Measurements from ENCODE around the gene PTPN23. TPM values are rescaled to one million over a fixed set of nuclear protein-coding genes. Genes with fewer than 3 reads are reported as not detected.

PTPN23 gene
- total RNA-seq, 1 donor from 2014 or later, result 40.3 TPM

DNA sequence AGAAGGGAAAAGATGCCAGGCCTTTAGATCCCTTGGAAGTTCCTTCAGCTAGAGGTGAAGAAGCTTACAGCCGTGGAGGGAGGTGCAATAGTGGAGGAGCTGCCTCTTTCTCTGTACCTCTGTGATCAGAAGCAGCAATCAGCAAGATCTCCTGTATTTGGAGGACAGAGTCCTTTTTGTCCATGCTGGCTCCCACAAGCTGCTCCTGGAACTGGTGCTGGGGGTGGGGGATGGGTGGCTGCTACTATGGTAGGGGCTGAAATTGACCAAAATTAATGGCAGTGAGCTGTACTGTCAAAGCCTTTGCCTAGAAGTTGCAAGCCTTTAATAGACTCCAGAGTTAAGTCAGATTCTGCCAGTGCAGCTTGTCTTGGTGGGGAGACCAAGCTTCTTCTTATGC, 18.2 kb downstream of the PTPN23 start:
- Histone ChIP-seq H4K20me1 (ENCODE audit: insufficient read depth, low read length) (peaks cover 75% of the 10 kb centered on the region), H3K79me2 (ENCODE audit: insufficient read depth, low read length) (peaks cover 59% of the 10 kb centered on the region), H3K4me2 (ENCODE audit: low read length) (no peak overlapping the region), H3K4me1 (ENCODE audit: insufficient read depth, low read length) (peaks cover 13% of the 10 kb centered on the region), H3K9me3 (ENCODE audit: insufficient read depth, low read depth, low read length) (no peaks in the 10 kb centered on the region), H3K4me3 (ENCODE audit: insufficient read depth, low read depth, low read length) (no peak overlapping the region), H2AFZ (ENCODE audit: low read depth, low read length) (no peak overlapping the region), H3K36me3 (ENCODE audit: insufficient read depth, low read length) (peaks cover 2% of the 10 kb centered on the region), H3K27me3 (ENCODE audit: insufficient read depth, low read length) (no peaks in the 10 kb centered on the region), H3K27ac (ENCODE audit: low read depth, low read length) (no peak overlapping the region), H3K9ac (ENCODE audit: low read length) (no peak overlapping the region)
- no peaks in the 10 kb centered on the region for H3K27me3 Mint-ChIP-seq (ENCODE audit: low read depth, unreplicated experiment)
- H3K4me1 Mint-ChIP-seq (ENCODE audit: low read depth, unreplicated experiment), result peaks cover 24% of the 10 kb centered on the region
- FAIRE-seq, result no peak
- peaks cover 8% of the 10 kb centered on the region for H3K36me3 Mint-ChIP-seq (ENCODE audit: low read depth, unreplicated experiment)
- no peak for DNase-seq (ENCODE audit: low read depth)
- H3K27ac Mint-ChIP-seq (ENCODE audit: unreplicated experiment), result no peak overlapping the region
- H3K4me3 Mint-ChIP-seq (ENCODE audit: unreplicated experiment), result no peak overlapping the region
- TF ChIP-seq, protein P1, sequence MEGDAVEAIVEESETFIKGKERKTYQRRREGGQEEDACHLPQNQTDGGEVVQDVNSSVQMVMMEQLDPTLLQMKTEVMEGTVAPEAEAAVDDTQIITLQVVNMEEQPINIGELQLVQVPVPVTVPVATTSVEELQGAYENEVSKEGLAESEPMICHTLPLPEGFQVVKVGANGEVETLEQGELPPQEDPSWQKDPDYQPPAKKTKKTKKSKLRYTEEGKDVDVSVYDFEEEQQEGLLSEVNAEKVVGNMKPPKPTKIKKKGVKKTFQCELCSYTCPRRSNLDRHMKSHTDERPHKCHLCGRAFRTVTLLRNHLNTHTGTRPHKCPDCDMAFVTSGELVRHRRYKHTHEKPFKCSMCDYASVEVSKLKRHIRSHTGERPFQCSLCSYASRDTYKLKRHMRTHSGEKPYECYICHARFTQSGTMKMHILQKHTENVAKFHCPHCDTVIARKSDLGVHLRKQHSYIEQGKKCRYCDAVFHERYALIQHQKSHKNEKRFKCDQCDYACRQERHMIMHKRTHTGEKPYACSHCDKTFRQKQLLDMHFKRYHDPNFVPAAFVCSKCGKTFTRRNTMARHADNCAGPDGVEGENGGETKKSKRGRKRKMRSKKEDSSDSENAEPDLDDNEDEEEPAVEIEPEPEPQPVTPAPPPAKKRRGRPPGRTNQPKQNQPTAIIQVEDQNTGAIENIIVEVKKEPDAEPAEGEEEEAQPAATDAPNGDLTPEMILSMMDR (IDR thresholded peaks at IDR 0.05; ENCODE audit: insufficient read depth, low read depth, low read length), result no peak
- TF ChIP-seq EZH2 (IDR thresholded peaks at IDR 0.05; ENCODE audit: insufficient read depth, low read length), result no peak
- no peaks in the 10 kb centered on the region for H3K9me3 Mint-ChIP-seq (ENCODE audit: unreplicated experiment)

DNA sequence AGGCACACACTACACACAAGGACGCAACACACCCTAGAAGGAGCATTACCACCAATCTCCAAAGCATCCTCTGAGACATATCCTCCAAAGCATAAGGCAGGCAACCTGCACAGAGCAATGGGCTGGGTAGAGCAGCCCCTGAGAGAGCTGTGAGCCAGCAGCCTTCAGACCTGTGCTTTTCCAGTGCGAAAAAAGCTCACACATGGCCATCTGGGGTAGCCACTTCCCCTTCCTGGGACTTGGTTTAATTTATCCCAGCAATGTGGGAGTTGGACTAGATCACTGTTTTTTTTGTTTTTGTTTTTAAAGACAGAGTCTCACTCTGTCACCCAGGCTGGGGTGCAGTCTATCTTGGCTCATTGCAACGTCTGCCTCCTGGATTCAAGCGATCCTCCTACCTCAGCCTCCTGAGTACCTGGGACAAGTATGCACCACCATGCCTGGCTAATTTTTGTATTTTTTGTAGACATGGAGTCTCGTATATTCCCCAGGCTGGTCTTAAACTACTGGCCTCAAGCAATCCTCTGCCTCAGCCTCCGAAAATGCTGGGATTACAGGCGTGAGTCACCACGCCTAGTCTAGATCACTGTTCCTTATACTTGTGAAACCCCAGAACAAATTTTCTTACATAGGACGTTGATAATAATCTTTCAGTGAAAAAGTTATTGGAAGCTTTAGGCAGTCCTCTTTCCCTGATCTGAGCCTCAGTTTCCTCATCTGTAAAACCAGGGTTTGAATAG, 18.9 kb downstream of the PTPN23 start:
- TF ChIP-seq EZH2 (IDR thresholded peaks at IDR 0.05; ENCODE audit: insufficient read depth, low read length), result no peak
- TF ChIP-seq, protein P1 (IDR thresholded peaks at IDR 0.05; ENCODE audit: insufficient read depth, low read depth, low read length), result no peak
- H3K79me2 ChIP-seq (ENCODE audit: insufficient read depth, low read length), result peaks cover 52% of the 10 kb centered on the region
- H2AFZ ChIP-seq (ENCODE audit: low read depth, low read length), result no peak overlapping the region
- H3K27ac ChIP-seq (ENCODE audit: low read depth, low read length), result no peak overlapping the region
- FAIRE-seq (no peak), DNase-seq (ENCODE audit: low read depth) (no peak)
- peaks cover 17% of the 10 kb centered on the region for H3K4me1 Mint-ChIP-seq (ENCODE audit: low read depth, unreplicated experiment)
- H3K4me1 ChIP-seq (ENCODE audit: insufficient read depth, low read length), result peaks cover 10% of the 10 kb centered on the region
- no peak overlapping the region for H3K4me3 Mint-ChIP-seq (ENCODE audit: unreplicated experiment)
- H4K20me1 ChIP-seq (ENCODE audit: insufficient read depth, low read length), result peaks cover 75% of the 10 kb centered on the region
- H3K27me3 Mint-ChIP-seq (ENCODE audit: low read depth, unreplicated experiment), result no peaks in the 10 kb centered on the region
- no peak overlapping the region for H3K4me3 ChIP-seq (ENCODE audit: insufficient read depth, low read depth, low read length)
- no peaks in the 10 kb centered on the region for H3K9me3 Mint-ChIP-seq (ENCODE audit: unreplicated experiment)
- no peak overlapping the region for H3K4me2 ChIP-seq (ENCODE audit: low read length)
- H3K27ac Mint-ChIP-seq (ENCODE audit: unreplicated experiment), result no peak overlapping the region
- H3K36me3 ChIP-seq (ENCODE audit: insufficient read depth, low read length), result peaks cover 2% of the 10 kb centered on the region
- H3K9me3 ChIP-seq (ENCODE audit: insufficient read depth, low read depth, low read length), result no peaks in the 10 kb centered on the region
- no peaks in the 10 kb centered on the region for H3K27me3 ChIP-seq (ENCODE audit: insufficient read depth, low read length)
- peaks cover 8% of the 10 kb centered on the region for H3K36me3 Mint-ChIP-seq (ENCODE audit: low read depth, unreplicated experiment)
- no peak overlapping the region for H3K9ac ChIP-seq (ENCODE audit: low read length)

DNA sequence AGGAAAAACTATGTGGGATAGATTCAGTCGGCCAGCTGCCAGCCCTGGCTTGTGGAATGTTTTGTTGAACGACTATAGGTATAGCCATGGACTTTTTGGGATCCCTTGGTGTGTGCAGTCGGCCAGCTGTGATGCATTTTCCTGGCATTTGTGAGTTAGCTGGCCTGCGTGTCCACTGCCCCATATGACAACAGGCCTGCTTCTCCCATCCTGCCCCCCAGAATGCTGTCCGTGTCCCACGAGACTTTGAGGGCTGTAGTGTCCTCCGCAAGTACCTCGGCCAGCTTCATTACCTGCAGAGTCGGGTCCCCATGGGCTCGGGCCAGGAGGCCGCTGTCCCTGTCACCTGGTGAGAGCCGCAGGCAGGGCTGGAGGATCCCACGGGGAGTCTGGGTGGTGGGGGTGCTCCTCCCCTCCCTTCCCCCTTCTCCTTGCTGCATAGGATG, 23.6 kb downstream of the PTPN23 start:
- FAIRE-seq (no peak), DNase-seq (ENCODE audit: low read depth) (peak; percentile 19)
- H3K4me3 ChIP-seq (ENCODE audit: insufficient read depth, low read depth, low read length), result no peak overlapping the region
- H3K36me3 ChIP-seq (ENCODE audit: insufficient read depth, low read length), result peaks cover 4% of the 10 kb centered on the region
- Mint-ChIP-seq H3K4me1 (ENCODE audit: low read depth, unreplicated experiment) (peaks cover 7% of the 10 kb centered on the region), H3K36me3 (ENCODE audit: low read depth, unreplicated experiment) (peaks cover 9% of the 10 kb centered on the region), H3K27ac (ENCODE audit: unreplicated experiment) (no peak overlapping the region), H3K27me3 (ENCODE audit: low read depth, unreplicated experiment) (no peaks in the 10 kb centered on the region), H3K4me3 (ENCODE audit: unreplicated experiment) (no peak overlapping the region), H3K9me3 (ENCODE audit: unreplicated experiment) (no peaks in the 10 kb centered on the region)
- no peak overlapping the region for H3K27ac ChIP-seq (ENCODE audit: low read depth, low read length)
- H3K4me1 ChIP-seq (ENCODE audit: insufficient read depth, low read length), result peaks cover 11% of the 10 kb centered on the region
- H3K9me3 ChIP-seq (ENCODE audit: insufficient read depth, low read depth, low read length), result no peaks in the 10 kb centered on the region
- peaks cover 52% of the 10 kb centered on the region for H4K20me1 ChIP-seq (ENCODE audit: insufficient read depth, low read length)
- no peak overlapping the region for H3K4me2 ChIP-seq (ENCODE audit: low read length)
- no peaks in the 10 kb centered on the region for H3K27me3 ChIP-seq (ENCODE audit: insufficient read depth, low read length)
- no peak overlapping the region for H2AFZ ChIP-seq (ENCODE audit: low read depth, low read length)
- H3K79me2 ChIP-seq (ENCODE audit: insufficient read depth, low read length), result peaks cover 31% of the 10 kb centered on the region
- H3K9ac ChIP-seq (ENCODE audit: low read length), result peak overlapping the region; percentile 10
- TF ChIP-seq, protein P1 (IDR thresholded peaks at IDR 0.05; ENCODE audit: insufficient read depth, low read depth, low read length), result no peak
- TF ChIP-seq EZH2 (IDR thresholded peaks at IDR 0.05; ENCODE audit: insufficient read depth, low read length), result no peak

All from astrocyte (in vitro differentiated cells and primary cell).